Testis (tissue), 3 donors: Measurements from ENCODE around the gene FCHSD2. TPM values are rescaled to one million over a fixed set of nuclear protein-coding genes. Genes with fewer than 3 reads are reported as not detected.
A peak's percentile ranks its signal among the peaks of the same experiment; 100 is the strongest.
"Not testable (repeated sequence)": the region's sequence is repeated elsewhere in the genome, so short reads cannot be mapped to it uniquely, and the experiment has no call there.

Experiments used
- DNase-seq: peaks from one replicate; pipeline ENCODE4 v3.0.0-alpha.2; 2019
- H3K27ac ChIP-seq, 2 donors: fragments of 200-600 bp; sonication (generic); one replicate each; pipeline ENCODE4 v1.5.1; 2019
- H3K27me3 ChIP-seq: fragments of 200-600 bp; sonication (generic); one replicate; pipeline ENCODE4 v1.5.1; 2019
- H3K36me3 ChIP-seq: fragments of 200-600 bp; sonication (generic); one replicate; pipeline ENCODE4 v1.5.1; 2017; ENCODE audit warnings: low read depth; ENCODE audit errors: missing control alignments
- H3K4me1 ChIP-seq: fragments of 200-600 bp; sonication (generic); one replicate; pipeline ENCODE4 v1.5.1; 2019
- H3K4me3 ChIP-seq, 2 donors: fragments of 200-600 bp; sonication (generic); one replicate each; pipeline ENCODE4 v1.5.1; 2017 to 2019
- H3K9me3 ChIP-seq: fragments of 200-600 bp; sonication (generic); one replicate; pipeline ENCODE4 v1.5.1; 2017
- POLR2A ChIP-seq: fragments of 450-650 bp; IDR thresholded peaks from one replicate; pipeline ENCODE4 v1.6.1; 2017; ENCODE audit warnings: antibody characterized with exemption, mild to moderate bottlenecking, moderate library complexity
- WGBS, 2 donors: methylation state at CpG; one replicate each; pipeline ENCODE4 v1.1.5; 2018; 5-methylcytosine and 5-hydroxymethylcytosine counted together
- intact Hi-C: fragments of 100-400 bp; cut with DNase I; formaldehyde crosslinking; loops from one replicate; pipeline ENCODE4 v1.15.1; 2023; ENCODE audit warnings: low total_unique reads
- polyA plus RNA-seq: library from polyadenylated mRNA; stranded (reverse); fragments of 350-450 nt; fragmentation: Illumina TruSeq; extraction: RNeasy Lipid Tissue Mini Kit (QIAGEN cat#74804); gene quantifications from one replicate; pipeline ENCODE4 v1.2.3, GENCODE V29; 2014; ENCODE audit warnings: low read depth, low replicate concordance; ENCODE audit not compliant: insufficient read depth
- total RNA-seq, 2 donors: library from RNA; depleted of rRNA; stranded (reverse); fragments of >200 nt; gene quantifications; one replicate each; pipeline ENCODE4 v1.2.3, GENCODE V29; 2016
- TF ChIP-seq, protein P1 (sequence below), 3 experiments: fragments of 450-650 bp in 2 of 3; fragments of 200-600 bp in 1 of 3; sonication (generic) in 1 of 3; IDR thresholded peaks; one replicate each; pipeline ENCODE4 v1.5.1; 2016 to 2019; ENCODE audit warnings: antibody characterized with exemption in 3 of 3, mild to moderate bottlenecking in 2 of 3, moderate library complexity in 1 of 3

The FCHSD2 gene
- total and polyA plus RNA-seq, 3 donors from 2014 or later = 44.0 to 69.6 (median 65.9) TPM

DNA sequence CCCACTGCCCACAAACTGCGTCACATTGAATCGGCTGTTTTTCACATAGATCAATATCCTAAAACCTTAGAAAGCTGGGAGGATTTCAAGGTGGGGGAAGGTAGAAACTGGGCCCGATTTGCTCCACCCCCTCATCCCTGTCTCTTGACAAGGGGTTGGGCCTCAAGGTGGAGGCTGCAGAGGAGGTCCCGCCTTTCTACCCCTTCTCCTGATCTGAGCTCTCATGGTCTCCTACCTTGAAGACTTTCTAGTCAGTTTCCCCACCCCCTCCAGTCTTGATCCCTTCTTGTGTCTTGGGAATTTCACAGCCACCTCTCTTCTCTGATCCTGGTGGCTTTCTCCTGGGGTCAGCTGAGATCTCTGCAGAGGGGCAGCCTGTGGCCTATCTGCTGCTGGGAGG lies 343.8 kb downstream of the FCHSD2 start:
- Histone ChIP-seq H3K4me3 (no peak overlapping the region), H3K27me3 (no peaks in the 10 kb centered on the region), H3K4me1 (peaks cover 8% of the 10 kb centered on the region), H3K9me3 (no peaks in the 10 kb centered on the region), H3K27ac (no peak overlapping the region), H3K36me3 (no peaks in the 10 kb centered on the region)
- WGBS, 2 donors = 79 to 80% methylated on average over 4 of the region's 4 CpGs
- intact Hi-C loops = no loop called here
- TF ChIP-seq, protein P1, sequence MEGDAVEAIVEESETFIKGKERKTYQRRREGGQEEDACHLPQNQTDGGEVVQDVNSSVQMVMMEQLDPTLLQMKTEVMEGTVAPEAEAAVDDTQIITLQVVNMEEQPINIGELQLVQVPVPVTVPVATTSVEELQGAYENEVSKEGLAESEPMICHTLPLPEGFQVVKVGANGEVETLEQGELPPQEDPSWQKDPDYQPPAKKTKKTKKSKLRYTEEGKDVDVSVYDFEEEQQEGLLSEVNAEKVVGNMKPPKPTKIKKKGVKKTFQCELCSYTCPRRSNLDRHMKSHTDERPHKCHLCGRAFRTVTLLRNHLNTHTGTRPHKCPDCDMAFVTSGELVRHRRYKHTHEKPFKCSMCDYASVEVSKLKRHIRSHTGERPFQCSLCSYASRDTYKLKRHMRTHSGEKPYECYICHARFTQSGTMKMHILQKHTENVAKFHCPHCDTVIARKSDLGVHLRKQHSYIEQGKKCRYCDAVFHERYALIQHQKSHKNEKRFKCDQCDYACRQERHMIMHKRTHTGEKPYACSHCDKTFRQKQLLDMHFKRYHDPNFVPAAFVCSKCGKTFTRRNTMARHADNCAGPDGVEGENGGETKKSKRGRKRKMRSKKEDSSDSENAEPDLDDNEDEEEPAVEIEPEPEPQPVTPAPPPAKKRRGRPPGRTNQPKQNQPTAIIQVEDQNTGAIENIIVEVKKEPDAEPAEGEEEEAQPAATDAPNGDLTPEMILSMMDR (IDR thresholded peaks at IDR 0.05) = no peak
- no peak for TF ChIP-seq POLR2A
- DNase-seq = no peak

DNA sequence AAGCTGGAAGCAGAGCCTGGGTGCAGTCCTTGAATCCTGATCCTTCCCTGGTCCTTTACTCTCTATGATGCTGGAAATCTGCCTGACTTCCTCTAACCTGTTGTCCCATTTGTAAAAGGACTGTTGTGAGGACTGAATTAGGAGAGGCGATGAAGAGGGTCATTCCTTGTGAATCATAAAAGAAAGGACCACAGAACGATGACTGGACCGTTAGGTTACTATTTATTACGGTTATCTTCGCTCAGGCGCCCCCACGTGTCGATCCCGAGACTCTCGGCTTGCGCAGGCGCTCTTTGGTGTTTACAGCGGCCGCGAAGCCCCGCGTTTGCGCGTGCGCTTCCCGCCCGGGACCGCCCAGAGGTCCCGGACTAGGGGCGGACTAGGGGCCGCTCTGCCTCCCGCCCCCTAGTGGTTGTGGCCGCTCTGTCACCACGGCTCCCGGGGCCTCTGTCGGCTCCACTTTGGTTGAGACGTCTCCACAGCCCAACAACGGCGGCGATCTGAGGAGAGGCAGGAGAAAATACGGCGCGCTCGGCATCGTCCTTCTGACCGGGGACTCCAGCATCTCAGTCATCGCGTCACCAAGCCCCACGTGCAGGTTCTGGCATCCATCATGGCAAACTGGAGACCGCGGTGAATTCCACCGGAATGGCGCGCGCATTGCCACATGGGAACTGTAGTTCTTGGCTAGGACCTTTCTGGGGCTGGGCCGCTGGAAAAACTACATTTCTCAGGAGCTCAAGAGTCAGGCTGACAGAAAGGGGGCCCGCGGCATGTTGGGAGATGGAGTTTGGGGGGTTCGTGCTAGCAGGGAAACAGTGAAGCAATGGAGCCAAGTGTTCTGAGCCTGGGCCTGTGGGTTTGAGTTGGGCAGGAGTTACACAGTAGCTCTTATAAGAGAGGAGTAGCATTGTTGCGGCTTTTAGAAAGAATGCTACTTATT lies 348.4 kb downstream of the FCHSD2 start, which contains the start of gene STARD10:
STARD10 (minus strand) TSS at position 623 of the 943 bp plus-strand sequence. CDS start 12,866 bp downstream, outside the sequence.
- no peaks in the 10 kb centered on the region for H3K9me3 ChIP-seq
- H3K4me3 ChIP-seq = peak within 1 kb of the TSS; percentile 66 to 72
- 1 to 5% methylated on average over 7 to 54 of the region's 55 CpGs for WGBS, 2 donors
- peaks cover 16% of the 10 kb centered on the region for H3K4me1 ChIP-seq
- TF ChIP-seq POLR2A = no peak
- TF ChIP-seq, protein P1 (IDR thresholded peaks at IDR 0.05) = peak; percentile 96 to 100 (median 99)
- peak; percentile 97 for DNase-seq
- H3K27me3 ChIP-seq = no peaks in the 10 kb centered on the region
- H3K27ac ChIP-seq = peak within 1 kb of the TSS; percentile 78 to 96
- intact Hi-C loops = no loop called here
- no peaks in the 10 kb centered on the region for H3K36me3 ChIP-seq

DNA sequence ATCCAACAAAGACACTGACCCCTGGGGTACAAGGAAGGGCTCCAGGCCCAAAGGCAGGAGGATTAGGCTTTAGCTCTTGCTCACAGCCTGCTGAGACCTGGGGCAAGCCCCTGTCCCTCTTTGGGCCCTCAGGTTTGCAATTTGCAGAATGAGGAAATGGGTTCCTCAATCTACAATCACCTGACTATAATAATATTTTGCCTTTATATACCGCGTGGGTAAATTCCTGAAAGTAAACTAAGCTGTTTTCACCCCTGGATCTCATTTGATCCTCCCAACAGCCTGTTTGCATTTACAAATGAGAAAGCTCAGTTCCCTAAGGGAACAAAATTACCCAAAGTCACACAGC lies 349.1 kb downstream of the FCHSD2 start:
- H3K27me3 ChIP-seq = no peaks in the 10 kb centered on the region
- H3K36me3 ChIP-seq = no peaks in the 10 kb centered on the region
- intact Hi-C loops = no loop called here
- H3K9me3 ChIP-seq = no peaks in the 10 kb centered on the region
- no peak for TF ChIP-seq POLR2A
- TF ChIP-seq, protein P1 (IDR thresholded peaks at IDR 0.05) = no peak
- peaks cover 16% of the 10 kb centered on the region for H3K4me1 ChIP-seq
- peak overlapping the region; percentile 66 to 72 for H3K4me3 ChIP-seq
- peak overlapping the region; percentile 78 to 96 for H3K27ac ChIP-seq
- no peak for DNase-seq
- WGBS, 2 donors = 52 to 60% methylated on average over 2 of the region's 2 CpGs

DNA sequence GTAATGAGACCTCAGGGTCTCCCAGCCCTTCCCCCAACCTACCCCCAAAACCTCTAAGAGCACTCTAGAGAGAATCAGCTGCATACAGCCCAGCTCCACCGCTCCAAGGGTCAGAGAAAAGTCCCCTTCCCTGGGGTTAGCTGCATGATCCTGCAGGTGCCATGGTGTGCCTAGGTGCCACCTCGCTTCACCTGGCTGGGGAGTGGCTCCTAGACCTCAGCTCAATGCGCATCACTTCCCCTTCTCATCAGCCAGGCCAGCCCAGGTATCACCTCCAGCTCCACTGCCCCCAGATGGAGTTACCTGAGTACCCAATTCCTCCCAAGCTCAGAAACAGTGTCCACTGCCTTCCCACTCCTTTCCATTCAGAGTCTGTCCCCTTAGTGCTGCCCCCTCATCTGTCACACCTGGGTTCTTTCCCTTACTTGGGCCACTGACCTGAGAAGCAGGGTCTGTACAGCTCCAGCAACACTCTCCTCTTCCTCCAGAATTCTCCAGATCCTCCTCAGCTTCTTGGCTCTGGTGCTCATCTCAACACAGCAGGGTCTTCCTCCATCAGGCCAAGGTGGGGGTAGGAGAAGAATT lies 349.6 kb downstream of the FCHSD2 start:
- intact Hi-C loops = no loop called here

DNA sequence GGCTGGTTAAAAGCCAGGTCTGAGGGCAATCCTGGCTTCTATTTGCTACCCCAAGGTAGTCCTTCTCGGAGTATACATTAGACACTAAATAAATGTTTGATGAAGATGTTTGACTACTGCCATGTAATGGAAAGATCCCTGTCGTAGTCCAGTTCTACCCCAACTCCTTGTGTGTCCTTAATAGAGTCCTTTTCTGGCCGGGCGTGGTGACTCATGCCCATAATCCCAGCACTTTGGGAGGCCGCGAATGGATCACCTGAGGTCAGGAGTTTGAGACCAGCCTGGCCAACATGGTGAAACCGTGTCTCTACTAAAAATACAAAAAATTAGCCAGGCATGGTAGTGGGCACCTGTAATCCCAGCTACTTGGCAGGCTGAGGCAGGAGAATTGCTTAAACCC lies 350.9 kb downstream of the FCHSD2 start:
- 90 to 96% methylated on average over 7 of the region's 7 CpGs for WGBS, 2 donors
- H3K4me3 ChIP-seq, H3K27ac ChIP-seq, H3K9me3 ChIP-seq, DNase-seq, H3K36me3 ChIP-seq, H3K27me3 ChIP-seq, intact Hi-C loops: not testable (repeated sequence)
- H3K4me1 ChIP-seq = peaks cover 16% of the 10 kb centered on the region

More for the DNA sequence above, 349.6 kb downstream of the FCHSD2 start:
- 76 to 92% methylated on average over 3 of the region's 3 CpGs for WGBS, 2 donors
- Histone ChIP-seq H3K36me3 (no peaks in the 10 kb centered on the region), H3K27me3 (no peaks in the 10 kb centered on the region), H3K4me1 (peaks cover 16% of the 10 kb centered on the region), H3K27ac (peak overlapping the region; percentile 78 to 96), H3K4me3 (no peak overlapping the region), H3K9me3 (no peaks in the 10 kb centered on the region)
- TF ChIP-seq, protein P1 (IDR thresholded peaks at IDR 0.05) = no peak
- DNase-seq = no peak
